HCT116 (cell line): ENCODE results near the gene SLC31A1. TPM values are rescaled to one million over a fixed set of nuclear protein-coding genes. Genes with fewer than 3 reads are reported as not detected.

Experiments used
- ATAC-seq: fragments of 200-7000 bp; cut with Tn5 transposase; 2 replicates; pipeline ENCODE4 v1.9.1; 2020; ENCODE audit warnings: mild to moderate bottlenecking, moderate library complexity
- BruUV-seq: library from RNA; stranded (reverse); fragments of 400-500 nt; replicated peaks from 2 replicates; lab custom pipeline; 2021; lab: Mats Ljungman, UMichigan
- CTCF ChIA-PET: fragments of 300-600 bp; sonication (Branson Sonifier 250); formaldehyde crosslinking; loops from one replicate; lab custom pipeline; 2021; ENCODE audit warnings: antibody characterized with exemption; lab: Charles Lee
- POLR2A ChIA-PET: fragments of 300-600, 350-600 bp; sonication (Branson Sonifier 250); formaldehyde crosslinking; loops from one replicate; lab custom pipeline; 2021; ENCODE audit warnings: antibody characterized with exemption; lab: Charles Lee
- RAD21 ChIA-PET, 2 experiments: fragments of 300-600 bp; sonication (Branson Sonifier 250); formaldehyde crosslinking; loops; one replicate each; lab custom pipeline; 2023; ENCODE audit warnings: low total read pairs in 2 of 2; ENCODE audit not compliant: uncharacterized antibody in 2 of 2, unreplicated experiment in 2 of 2, low non-redundant PET in 1 of 2; lab: Charles Lee
- DNase-seq: peaks from one replicate; pipeline ENCODE4 v3.0.0-alpha.2; 2010; ENCODE audit warnings: low read depth, low spot score
- H2AFZ ChIP-seq: fragments of 200-600 bp; shearing (Covaris generic), sonication (generic); 2 replicates; pipeline ENCODE4 v1.6.1; 2017; ENCODE audit warnings: low read depth, mixed run types, mixed read lengths, antibody characterized with exemption, low read length; ENCODE audit not compliant: poor library complexity, severe bottlenecking
- H3K27ac ChIP-seq: 2 replicates; pipeline ENCODE4 v1.5.1; 2012; ENCODE audit warnings: low read depth, low read length
- H3K27me3 ChIP-seq: fragments of 200-600 bp; sonication (generic); 2 replicates; pipeline ENCODE4 v1.6.1; 2016; ENCODE audit warnings: mixed run types, low read length, mixed read lengths; ENCODE audit not compliant: insufficient read depth
- H3K36me3 ChIP-seq, 2 experiments: fragments of 200-500 bp in 1 of 2; fragments of 200-600 bp in 1 of 2; sonication (Bioruptor generic) in 1 of 2; sonication (generic) in 1 of 2; 2 replicates each; pipeline versions ENCODE4 v1.5.1 to v1.6.1; 2014 to 2016; ENCODE audit warnings: low read length in 2 of 2, inconsistent platforms in 1 of 2, mixed read lengths in 1 of 2, mixed run types in 1 of 2; ENCODE audit not compliant: insufficient read depth in 2 of 2, control insufficient read depth in 1 of 2
- H3K4me1 ChIP-seq, 2 experiments: fragments of 200-600 bp in 1 of 2; sonication (generic) in 1 of 2; 2 replicates each; pipeline versions ENCODE4 v1.5.1 to v1.6.1; 2012 to 2017; ENCODE audit warnings: low read length in 2 of 2, inconsistent platforms in 1 of 2, mild to moderate bottlenecking in 1 of 2, mixed read lengths in 1 of 2, mixed run types in 1 of 2, moderate library complexity in 1 of 2; ENCODE audit not compliant: insufficient read depth in 2 of 2, control insufficient read depth in 1 of 2
- H3K4me2 ChIP-seq: fragments of 200-600 bp; sonication (generic); 2 replicates; pipeline ENCODE4 v1.6.1; 2017; ENCODE audit warnings: mixed run types, low read length, mixed read lengths
- H3K4me3 ChIP-seq, 2 experiments: fragments of 200-600 bp in 1 of 2; sonication (generic) in 1 of 2; replicated peaks in 1 of 2; 2 replicates each; pipeline ENCODE4 v1.5.1; 2011 to 2016; ENCODE audit warnings: low read length in 2 of 2, control low read depth in 1 of 2, low read depth in 1 of 2, mild to moderate bottlenecking in 1 of 2, mixed read lengths in 1 of 2, mixed run types in 1 of 2
- H3K79me2 ChIP-seq: fragments of 200-600 bp; sonication (generic); 2 replicates; pipeline ENCODE4 v1.6.1; 2017; ENCODE audit warnings: mild to moderate bottlenecking, mixed run types, low read length, moderate library complexity, mixed read lengths; ENCODE audit not compliant: insufficient read depth
- H3K9ac ChIP-seq: fragments of 200-600 bp; sonication (generic); 2 replicates; pipeline ENCODE4 v1.6.1; 2016; ENCODE audit warnings: low read length, mixed read lengths
- H3K9me2 ChIP-seq: fragments of 200-600 bp; sonication (generic), shearing (Covaris generic); 2 replicates; pipeline ENCODE4 v1.6.1; 2017; ENCODE audit warnings: mixed run types, mild to moderate bottlenecking, moderate library complexity; ENCODE audit not compliant: insufficient read depth
- H3K9me3 ChIP-seq, 2 experiments: fragments of 200-500 bp in 1 of 2; fragments of 200-600 bp in 1 of 2; sonication (Bioruptor generic) in 1 of 2; sonication (generic) in 1 of 2; 2 replicates each; pipeline ENCODE4 v1.6.1; 2014 to 2017; ENCODE audit warnings: low read length in 2 of 2, mixed read lengths in 2 of 2, inconsistent platforms in 1 of 2, low read depth in 1 of 2, mild to moderate bottlenecking in 1 of 2, mixed run types in 1 of 2, moderate library complexity in 1 of 2; ENCODE audit not compliant: control insufficient read depth in 1 of 2, insufficient read depth in 1 of 2
- H4K20me1 ChIP-seq: fragments of 200-600 bp; sonication (generic), shearing (Covaris generic); 2 replicates; pipeline ENCODE4 v1.6.1; 2017; ENCODE audit warnings: mixed run types, mild to moderate bottlenecking, moderate library complexity; ENCODE audit not compliant: insufficient read depth
- EGR1 ChIP-seq: IDR thresholded peaks from 2 replicates; pipeline ENCODE4 v1.6.1; 2012; ENCODE audit warnings: low read depth
- ELF1 ChIP-seq: IDR thresholded peaks from 2 replicates; pipeline ENCODE4 v1.6.1; 2012; ENCODE audit warnings: low read depth, borderline replicate concordance
- JUND ChIP-seq: IDR thresholded peaks from 2 replicates; pipeline ENCODE4 v1.6.1; 2012
- POLR2A ChIP-seq: IDR thresholded peaks from 2 replicates; pipeline ENCODE4 v1.7.0; 2011; ENCODE audit warnings: borderline replicate concordance; ENCODE audit not compliant: insufficient read depth, insufficient read length; ENCODE audit errors: extremely low read depth
- RAD21 ChIP-seq: IDR thresholded peaks from 2 replicates; pipeline ENCODE4 v1.6.1; 2012; ENCODE audit warnings: low read depth, mild to moderate bottlenecking
- REST ChIP-seq: IDR thresholded peaks from 2 replicates; pipeline ENCODE4 v1.6.1; 2012; ENCODE audit warnings: low read depth
- SP1 ChIP-seq: IDR thresholded peaks from 2 replicates; pipeline ENCODE4 v1.6.1; 2012; ENCODE audit warnings: low read depth
- YY1 ChIP-seq: IDR thresholded peaks from 2 replicates; pipeline ENCODE4 v1.6.1; 2011; ENCODE audit warnings: low read length, low read depth, moderate library complexity, mild to moderate bottlenecking; ENCODE audit not compliant: insufficient replicate concordance; ENCODE audit errors: extremely low read depth
- ZBTB33 ChIP-seq: IDR thresholded peaks from 2 replicates; pipeline ENCODE4 v1.6.1; 2011; ENCODE audit warnings: mild to moderate bottlenecking, low read length, moderate library complexity; ENCODE audit not compliant: insufficient replicate concordance; ENCODE audit errors: extremely low read depth
- ZFX ChIP-seq: fragments of 450-650 bp; IDR thresholded peaks from 2 replicates; pipeline ENCODE4 v1.6.1; 2017
- ZNF274 ChIP-seq: fragments of 200-500 bp; sonication (Bioruptor generic); IDR thresholded peaks from 2 replicates; pipeline ENCODE4 v1.6.1; 2014; ENCODE audit warnings: mild to moderate bottlenecking, low read depth, low read length, inconsistent platforms
- intact Hi-C: fragments of 100-400 bp; cut with micrococcal nuclease; formaldehyde crosslinking; loops from 2 replicates; pipeline ENCODE4 v1.10.0; 2022
- total RNA-seq: library from RNA; stranded (reverse); gene quantifications from one replicate; pipeline ENCODE4 v1.2.1, GENCODE V29; 2021; ENCODE audit not compliant: unreplicated experiment

Gene SLC31A1
- total RNA-seq, 1 experiment from 2014 or later: 24.4 TPM

GRCh38 chr9:113255438-113255837, 34.1 kb downstream of the SLC31A1 start:
- TF ChIP-seq ZNF274: no peak
- TF ChIP-seq, all 23 proteins: peak for 0
- Histone ChIP-seq H3K27ac (no peak overlapping the region), H3K79me2 (no peaks in the 10 kb centered on the region), H2AFZ (no peak overlapping the region), H4K20me1 (no peaks in the 10 kb centered on the region), H3K9me2 (no peaks in the 10 kb centered on the region), H3K4me2 (no peak overlapping the region), H3K9me3 (no peaks in the 10 kb centered on the region; a peak in 1 of 4 replicates), H3K9ac (no peak overlapping the region), H3K36me3 (peaks cover 7 to 17% of the 10 kb centered on the region in 2 experiments; a peak in 3 of 4 replicates), H3K4me3 (no peak overlapping the region), H3K4me1 (no peaks in the 10 kb centered on the region), H3K27me3 (no peaks in the 10 kb centered on the region)
- ChIA-PET CTCF (no interaction called here), POLR2A (no interaction called here), RAD21 (no interaction called here)
- intact Hi-C loops: no loop called here
- DNase-seq (no peak), ATAC-seq (no peak)
- no TSS peak for BruUV-seq

- BruUV-seq: no TSS peak
- intact Hi-C loops: no loop called here
- Histone ChIP-seq H2AFZ (no peak overlapping the region), H3K27ac (no peak overlapping the region), H3K9me3 (no peaks in the 10 kb centered on the region), H3K4me3 (no peak overlapping the region), H3K36me3 (peaks cover 7 to 27% of the 10 kb centered on the region in 2 experiments; a peak in 3 of 4 replicates), H4K20me1 (no peaks in the 10 kb centered on the region), H3K9ac (no peak overlapping the region), H3K4me1 (no peaks in the 10 kb centered on the region), H3K4me2 (no peak overlapping the region), H3K79me2 (no peaks in the 10 kb centered on the region), H3K27me3 (no peaks in the 10 kb centered on the region), H3K9me2 (no peaks in the 10 kb centered on the region)
- DNase-seq (no peak), ATAC-seq (no peak)
- POLR2A ChIA-PET: no interaction called here
- TF ChIP-seq ELF1 (no peak), ZBTB33 (no peak), EGR1 (no peak), REST (no peak), ZNF274 (no peak), YY1 (no peak), SP1 (no peak), RAD21 (no peak), POLR2A (no peak), JUND (no peak), ZFX (no peak)
- CTCF ChIA-PET: no interaction called here
- RAD21 ChIA-PET: no interaction called here
Measured at GRCh38 chr9:113257863-113258262, 36.5 kb downstream of the SLC31A1 start.
